HepG2 (cell line): ENCODE data around the gene KRTAP4-7. TPM values are rescaled to one million over a fixed set of nuclear protein-coding genes. Genes with fewer than 3 reads are reported as not detected.
"Not testable (repeated sequence)": the region's sequence is repeated elsewhere in the genome, so short reads cannot be mapped to it uniquely, and the experiment has no call there.

ENCODE experiments used
- ATAC-seq: fragments of 200-7000 bp; cut with Tn5 transposase; 3 replicates; pipeline ENCODE4 v1.9.1; 2020; ENCODE audit warnings: mild to moderate bottlenecking, moderate library complexity
- BruUV-seq: library from RNA; stranded (reverse); fragments of 400-500 nt; replicated peaks from 2 replicates; lab custom pipeline; 2021; lab: Mats Ljungman, UMichigan
- CTCF ChIA-PET: fragments of 300-600 bp; formaldehyde crosslinking; extraction: SDS; loops from one replicate; lab custom pipeline; 2021; ENCODE audit warnings: low total read pairs, inconsistent platforms, low intra/inter-chr PET ratio; lab: Yijun Ruan, JAX
- POLR2A ChIA-PET: fragments of 350-600 bp; sonication (Branson Sonifier 250); formaldehyde crosslinking; loops from one replicate; lab custom pipeline; 2020; ENCODE audit warnings: antibody characterized with exemption, inconsistent platforms; lab: Yijun Ruan, JAX
- DNase-seq: peaks from one replicate; pipeline ENCODE4 v3.0.0-alpha.2; 2015; ENCODE audit warnings: low spot score
- FAIRE-seq: peaks from 3 replicates; lab custom pipeline; 2011; peaks lifted over from hg19 to GRCh38; lab: Jason Lieb, UNC
- H2AFZ ChIP-seq: one replicate; pipeline ENCODE4 v1.6.1; 2011; ENCODE audit warnings: low read length, inconsistent platforms
- H3K27ac ChIP-seq: fragments of 300-600 bp; 3 replicates; pipeline ENCODE4 v1.8.0; 2011; ENCODE audit warnings: mixed run types, mild to moderate bottlenecking, mixed read lengths, low read length, inconsistent platforms; ENCODE audit not compliant: insufficient read depth; ENCODE audit errors: extremely low read length
- H3K27me3 ChIP-seq, 2 experiments: fragments of 200-600 bp in 1 of 2; 2 replicates in 1 of 2; 3 replicates in 1 of 2; pipeline versions ENCODE4 v1.6.0 to v1.8.0; 2011; ENCODE audit warnings: low read length in 2 of 2, mild to moderate bottlenecking in 2 of 2, moderate library complexity in 2 of 2, inconsistent platforms in 1 of 2; ENCODE audit not compliant: insufficient read depth in 2 of 2, control insufficient read depth in 1 of 2
- H3K36me3 ChIP-seq, 2 experiments: fragments of 200-600 bp in 1 of 2; replicated peaks in 1 of 2; 2 replicates in 1 of 2; 3 replicates in 1 of 2; pipeline versions ENCODE4 v1.5.1 to v1.8.0; 2011; ENCODE audit warnings: low read length in 2 of 2, inconsistent platforms in 1 of 2; ENCODE audit not compliant: insufficient read depth in 2 of 2, control insufficient read depth in 1 of 2
- H3K4me1 ChIP-seq: 2 replicates; pipeline ENCODE4 v1.5.1; 2012; ENCODE audit warnings: low read length, inconsistent platforms; ENCODE audit not compliant: insufficient read depth
- H3K4me2 ChIP-seq: 2 replicates; pipeline ENCODE4 v1.6.0; 2011; ENCODE audit warnings: low read depth, low read length, inconsistent platforms
- H3K4me3 ChIP-seq, 3 experiments: fragments of 200-600 bp in 1 of 3; sonication (generic), shearing (Covaris generic) in 1 of 3; replicated peaks in 1 of 3; 2 replicates each; pipeline ENCODE4 v1.5.1; 2011 to 2016; ENCODE audit warnings: low read length in 3 of 3, inconsistent platforms in 2 of 3, low read depth in 2 of 3, mild to moderate bottlenecking in 2 of 3, control low read depth in 1 of 3, mixed read lengths in 1 of 3; ENCODE audit not compliant: insufficient read depth in 1 of 3
- H3K79me2 ChIP-seq: one replicate; pipeline ENCODE4 v1.6.1; 2011; ENCODE audit warnings: low read length, inconsistent platforms; ENCODE audit not compliant: insufficient read depth
- H3K9ac ChIP-seq: 2 replicates; pipeline ENCODE4 v1.6.0; 2011; ENCODE audit warnings: mild to moderate bottlenecking, low read depth, low read length, inconsistent platforms; ENCODE audit not compliant: insufficient read depth
- H3K9me3 ChIP-seq: 2 replicates; pipeline ENCODE4 v1.5.1; 2012; ENCODE audit warnings: mild to moderate bottlenecking, low read length
- H4K20me1 ChIP-seq: 2 replicates; pipeline ENCODE4 v1.6.0; 2011; ENCODE audit warnings: inconsistent platforms, mild to moderate bottlenecking, low read length, moderate library complexity; ENCODE audit not compliant: insufficient read depth
- IKZF5 ChIP-seq: IDR thresholded peaks from 2 replicates; pipeline ENCODE4 v1.6.1; 2018; ENCODE audit warnings: missing genetic modification reagents, mild to moderate bottlenecking, missing compliant biosample characterization
- NFE2L1 ChIP-seq: sonication (generic); formaldehyde crosslinking; IDR thresholded peaks from 2 replicates; pipeline ENCODE4 v1.4.0; 2020; ENCODE audit warnings: missing genetic modification reagents, mild to moderate bottlenecking, borderline replicate concordance
- RERE ChIP-seq: IDR thresholded peaks from 2 replicates; pipeline ENCODE4 v1.6.1; 2016; ENCODE audit warnings: low read depth, missing genetic modification reagents, missing compliant biosample characterization
- ZFP1 ChIP-seq: IDR thresholded peaks from 2 replicates; pipeline ENCODE4 v1.6.1; 2016
- ZNF382 ChIP-seq: sonication (generic); formaldehyde crosslinking; IDR thresholded peaks from 2 replicates; pipeline ENCODE4 v1.5.0; 2020; ENCODE audit warnings: missing genetic modification reagents, mild to moderate bottlenecking, borderline replicate concordance
- WGBS: methylation state at CpG from one replicate; pipeline ENCODE4 v1.1.6; 2017; ENCODE audit warnings: low lambda C conversion rate; 5-methylcytosine and 5-hydroxymethylcytosine counted together
- in situ Hi-C: cut with HindIII; loops from 2 replicates; pipeline ENCODE4 v1.10.0; 2017; ENCODE audit warnings: low pct_unique_long_range_greater_than_20kb; ENCODE audit not compliant: extremely low pct_ligation_motif_present
- intact Hi-C: fragments of 100-400 bp; cut with micrococcal nuclease; formaldehyde crosslinking; loops from one replicate; pipeline ENCODE4 v1.10.0; 2022; ENCODE audit not compliant: unreplicated experiment
- polyA plus RNA-seq, 8 experiments: library from polyadenylated mRNA; depleted of rRNA in 3 of 8; stranded (reverse) in 7 of 8; unstranded in 1 of 8; fragments of >200 nt; fragmentation: Illumina TruSeq in 4 of 8; extraction: Trizol in 4 of 8; gene quantifications; 2 replicates each; pipeline versions ENCODE4 v1.2.1 to v1.2.3, GENCODE V29; 2011 to 2016; ENCODE audit warnings: low read depth in 4 of 8, missing spikeins in 1 of 8, mixed read lengths in 1 of 8; ENCODE audit not compliant: insufficient read depth in 1 of 8
- total RNA-seq, 5 experiments: library from RNA; depleted of rRNA; stranded (reverse); fragments of >200 nt; fragmentation: Illumina TruSeq; extraction: Trizol; gene quantifications; 2 replicates each; pipeline ENCODE4 v1.2.3, GENCODE V29; 2016; ENCODE audit warnings: low read depth in 1 of 5

KRTAP4-7 gene
- total and polyA plus RNA-seq, 2 of the 13 experiments (the other 11 are each of a cell fraction or from before 2014, with no cell fraction given), result not detected

GRCh38 chr17:41042953-41043352 is 41.0 kb upstream of the KRTAP4-7 start:
- H4K20me1 ChIP-seq, result no peaks in the 10 kb centered on the region
- DNase-seq (no peak), FAIRE-seq (no peak), ATAC-seq (no peak)
- no peaks in the 10 kb centered on the region for H3K36me3 ChIP-seq
- TF ChIP-seq ZNF382 (CRISPR knock-in tag) (no peak), IKZF5 (no peak), NFE2L1 (CRISPR knock-in tag) (no peak), RERE (no peak), ZFP1 (CRISPR knock-in tag) (peak; percentile 80; the same call in 1 of the 2 replicates)
- no peaks in the 10 kb centered on the region for H3K79me2 ChIP-seq
- no peak overlapping the region for H3K9ac ChIP-seq
- H3K4me2 ChIP-seq, result no peak overlapping the region
- H3K9me3 ChIP-seq, result peaks cover 11% of the 10 kb centered on the region
- POLR2A ChIA-PET, result no interaction called here
- H3K4me3 ChIP-seq, result no peak overlapping the region
- peaks cover 4% of the 10 kb centered on the region for H3K4me1 ChIP-seq
- in situ Hi-C loops, result no loop called here
- CTCF ChIA-PET, result no interaction called here
- no peak overlapping the region for H2AFZ ChIP-seq
- 100% methylated on average over 1 of the region's 1 CpG for WGBS
- intact Hi-C loops, result loop anchor here (10.0 kb wide), 1 partner anchor 138 kb away; no protein-coding TSS in a partner anchor
- H3K27me3 ChIP-seq, result no peaks in the 10 kb centered on the region
- no TSS peak for BruUV-seq
- H3K27ac ChIP-seq, result no peak overlapping the region

GRCh38 chr17:41046735-41047465 is 37.0 kb upstream of the KRTAP4-7 start, which contains the start of gene KRTAP2-1:
Gene KRTAP2-1 (minus strand): TSS chr17:41047316. CDS start chr17:41047267, 49 bp downstream.
- POLR2A ChIA-PET, H3K4me3 ChIP-seq, H3K27me3 ChIP-seq, H2AFZ ChIP-seq, FAIRE-seq, DNase-seq, H3K4me2 ChIP-seq, CTCF ChIA-PET, BruUV-seq, H3K79me2 ChIP-seq, in situ Hi-C loops, H4K20me1 ChIP-seq, H3K36me3 ChIP-seq: not testable (repeated sequence)
- 72% methylated on average over 10 of the region's 33 CpGs for WGBS
- ATAC-seq, result peak; percentile 48
- H3K4me1 ChIP-seq, result peaks cover 17% of the 10 kb centered on the region
- intact Hi-C loops, result loop anchor here (10.0 kb wide), 1 partner anchor 142 kb away; no protein-coding TSS in a partner anchor
- peak within 1 kb of the TSS; percentile 31 for H3K27ac ChIP-seq
- peak within 1 kb of the TSS; percentile 20; the same call in 1 of the 2 replicates for H3K9ac ChIP-seq
- peaks cover 11% of the 10 kb centered on the region for H3K9me3 ChIP-seq
